CD4-positive, alpha-beta T cell treated with Interleukin-4 for 1 hour (primary cell): Measurements from ENCODE around the gene EXT2.

Experiments
- DNase-seq, 2 donors: peaks; one replicate each; pipeline ENCODE4 v3.0.0-alpha.2; 2020 to 2022

EXT2 gene

GRCh38 chr11:44136176-44136945, 40.9 kb downstream of the EXT2 start:
- no peak for DNase-seq

- DNase-seq = no peak
Measured at GRCh38 chr11:44137057-44137456, 41.6 kb downstream of the EXT2 start.

GRCh38 chr11:44138286-44138685, 42.8 kb downstream of the EXT2 start:
- DNase-seq = no peak

- DNase-seq = no peak
Measured at GRCh38 chr11:44138980-44139379, 43.5 kb downstream of the EXT2 start.

- DNase-seq = no peak
Measured at GRCh38 chr11:44139565-44140330, 44.3 kb downstream of the EXT2 start.

- DNase-seq = no peak
Measured at GRCh38 chr11:44140372-44140771, 44.9 kb downstream of the EXT2 start.

- DNase-seq = no peak
Measured at GRCh38 chr11:44140805-44141204, 45.3 kb downstream of the EXT2 start.

GRCh38 chr11:44143987-44144909, 48.8 kb downstream of the EXT2 start:
- no peak for DNase-seq

GRCh38 chr11:44145011-44145775, 49.7 kb downstream of the EXT2 start:
- no peak for DNase-seq

GRCh38 chr11:44146931-44147330, 51.5 kb downstream of the EXT2 start:
- DNase-seq = no peak

GRCh38 chr11:44147751-44148150, 52.3 kb downstream of the EXT2 start:
- DNase-seq = no peak

- no peak for DNase-seq
Measured at GRCh38 chr11:44149651-44150050, 54.2 kb downstream of the EXT2 start.

- no peak for DNase-seq
Measured at GRCh38 chr11:44150401-44150800, 54.9 kb downstream of the EXT2 start.

GRCh38 chr11:44157019-44157418, 61.5 kb downstream of the EXT2 start:
- no peak for DNase-seq

GRCh38 chr11:44158384-44158783, 62.9 kb downstream of the EXT2 start:
- no peak for DNase-seq

GRCh38 chr11:44159848-44160721, 64.6 kb downstream of the EXT2 start:
- no peak for DNase-seq

GRCh38 chr11:44162004-44162403, 66.5 kb downstream of the EXT2 start:
- no peak for DNase-seq

GRCh38 chr11:44162662-44163061, 67.2 kb downstream of the EXT2 start:
- DNase-seq = no peak

GRCh38 chr11:44165432-44165831, 70.0 kb downstream of the EXT2 start:
- no peak for DNase-seq

GRCh38 chr11:44167046-44167445, 71.6 kb downstream of the EXT2 start:
- DNase-seq = no peak

- no peak for DNase-seq
Measured at GRCh38 chr11:44171518-44171917, 76.0 kb downstream of the EXT2 start.
